Gastrocnemius medialis (tissue), 4 donors: ENCODE results near the gene GALNT9. TPM values are rescaled to one million over a fixed set of nuclear protein-coding genes. Genes with fewer than 3 reads are reported as not detected.

ENCODE experiments used
- ATAC-seq, 2 donors: fragments of 150-250 bp; one replicate each; pipeline ENCODE4 v1.9.1; 2016
- DNase-seq, 2 donors: peaks; one replicate each; pipeline ENCODE4 v3.0.0-alpha.2; 2019
- H3K27ac ChIP-seq, 4 donors: fragments of 200-600 bp; sonication (generic); 1 replicate in 1 of 4; 2 replicates in 3 of 4; pipeline ENCODE4 v1.5.1; 2016 to 2018; ENCODE audit warnings: mild to moderate bottlenecking in 2 of 4, moderate library complexity in 1 of 4
- H3K27me3 ChIP-seq, 3 donors: fragments of 200-600 bp; sonication (generic) in 2 of 3; 1 replicate in 1 of 3; 2 replicates in 2 of 3; pipeline versions ENCODE4 v1.5.1 to v1.6.0; 2016 to 2019; ENCODE audit warnings: mild to moderate bottlenecking in 1 of 3, moderate library complexity in 1 of 3
- H3K36me3 ChIP-seq, 2 donors: fragments of 200-600 bp; sonication (generic) in 1 of 2; one replicate each; pipeline ENCODE4 v1.5.1; 2017 to 2018
- H3K4me1 ChIP-seq, 2 donors: fragments of 200-600 bp; sonication (generic) in 1 of 2; one replicate each; pipeline ENCODE4 v1.5.1; 2016 to 2017; ENCODE audit warnings: mild to moderate bottlenecking in 2 of 2
- H3K4me3 ChIP-seq, 4 donors: fragments of 200-600 bp; sonication (generic) in 3 of 4; 1 replicate in 1 of 4; 2 replicates in 3 of 4; pipeline ENCODE4 v1.5.1; 2016 to 2019; ENCODE audit warnings: mild to moderate bottlenecking in 2 of 4
- H3K9me3 ChIP-seq, 3 donors: fragments of 200-600 bp; sonication (generic) in 2 of 3; 1 replicate in 1 of 3; 2 replicates in 2 of 3; pipeline ENCODE4 v1.5.1; 2016 to 2019
- POLR2A ChIP-seq, 2 donors: fragments of 450-650 bp; IDR thresholded peaks; one replicate each; pipeline ENCODE4 v1.6.1; 2017; ENCODE audit warnings: antibody characterized with exemption in 2 of 2, mild to moderate bottlenecking in 2 of 2, moderate library complexity in 2 of 2
- in situ Hi-C, 4 donors: fragments of 200-750 bp; cut with MboI; loops; one replicate each; pipeline versions ENCODE4 v1.15.0 to v1.8.0; 2017; ENCODE audit warnings: low sequenced_read_pairs in 4 of 4
- intact Hi-C: fragments of 100-400 bp; cut with DNase I; formaldehyde crosslinking; loops from one replicate; pipeline ENCODE4 v1.15.1; 2023; ENCODE audit warnings: low total_unique reads
- total RNA-seq, 4 donors: library from RNA; depleted of rRNA; stranded (reverse); fragments of >200 nt; gene quantifications; one replicate each; pipeline versions ENCODE4 v1.1.0 to v1.2.3, GENCODE V29; 2016
- TF ChIP-seq, protein P1 (sequence below), 5 experiments: fragments of 450-650 bp in 3 of 5; fragments of 200-600 bp in 2 of 5; sonication (generic) in 2 of 5; IDR thresholded peaks in 4 of 5; conservative IDR thresholded peaks in 1 of 5; 1 replicate in 4 of 5; 2 replicates in 1 of 5; pipeline ENCODE4 v1.5.1; 2016 to 2019; ENCODE audit warnings: antibody characterized with exemption in 5 of 5, mild to moderate bottlenecking in 3 of 5, moderate library complexity in 3 of 5

Gene GALNT9
- total RNA-seq, 4 donors from 2014 or later: not detected

GRCh38 chr12:132205271-132206045 lies 123.9 kb downstream of the GALNT9 start:
- Histone ChIP-seq H3K4me3 (peak overlapping the region in 1 of 4 donors; percentile 6), H3K36me3 (no peaks in the 10 kb centered on the region), H3K4me1 (peaks cover 0 to 8% of the 10 kb centered on the region in 2 donors), H3K9me3 (no peaks in the 10 kb centered on the region), H3K27me3 (peaks cover 52 to 77% (median 57%) of the 10 kb centered on the region in 3 donors), H3K27ac (no peak overlapping the region)
- in situ Hi-C loops: no loop called here
- DNase-seq: no peak
- intact Hi-C loops: loop anchor here (5.0 kb wide), 1 partner anchor 53 kb away; no protein-coding TSS in a partner anchor
- no peak for TF ChIP-seq POLR2A (IDR thresholded peaks at IDR 0.05)
- TF ChIP-seq, protein P1, sequence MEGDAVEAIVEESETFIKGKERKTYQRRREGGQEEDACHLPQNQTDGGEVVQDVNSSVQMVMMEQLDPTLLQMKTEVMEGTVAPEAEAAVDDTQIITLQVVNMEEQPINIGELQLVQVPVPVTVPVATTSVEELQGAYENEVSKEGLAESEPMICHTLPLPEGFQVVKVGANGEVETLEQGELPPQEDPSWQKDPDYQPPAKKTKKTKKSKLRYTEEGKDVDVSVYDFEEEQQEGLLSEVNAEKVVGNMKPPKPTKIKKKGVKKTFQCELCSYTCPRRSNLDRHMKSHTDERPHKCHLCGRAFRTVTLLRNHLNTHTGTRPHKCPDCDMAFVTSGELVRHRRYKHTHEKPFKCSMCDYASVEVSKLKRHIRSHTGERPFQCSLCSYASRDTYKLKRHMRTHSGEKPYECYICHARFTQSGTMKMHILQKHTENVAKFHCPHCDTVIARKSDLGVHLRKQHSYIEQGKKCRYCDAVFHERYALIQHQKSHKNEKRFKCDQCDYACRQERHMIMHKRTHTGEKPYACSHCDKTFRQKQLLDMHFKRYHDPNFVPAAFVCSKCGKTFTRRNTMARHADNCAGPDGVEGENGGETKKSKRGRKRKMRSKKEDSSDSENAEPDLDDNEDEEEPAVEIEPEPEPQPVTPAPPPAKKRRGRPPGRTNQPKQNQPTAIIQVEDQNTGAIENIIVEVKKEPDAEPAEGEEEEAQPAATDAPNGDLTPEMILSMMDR (IDR thresholded peaks at IDR 0.05 in 4 of 5, conservative IDR thresholded peaks at IDR 0.05 in 1 of 5): no peak
- ATAC-seq: no peak

GRCh38 chr12:132204793-132205270 lies 124.6 kb downstream of the GALNT9 start:
- H3K36me3 ChIP-seq: no peaks in the 10 kb centered on the region
- H3K4me3 ChIP-seq: peak overlapping the region in 1 of 4 donors; percentile 6
- no peak for DNase-seq
- H3K9me3 ChIP-seq: no peaks in the 10 kb centered on the region
- H3K27me3 ChIP-seq: peaks cover 54 to 81% (median 60%) of the 10 kb centered on the region in 3 donors
- in situ Hi-C loops: no loop called here
- TF ChIP-seq, protein P1 (IDR thresholded peaks at IDR 0.05 in 4 of 5, conservative IDR thresholded peaks at IDR 0.05 in 1 of 5): no peak
- no peak for TF ChIP-seq POLR2A (IDR thresholded peaks at IDR 0.05)
- intact Hi-C loops: loop anchor here (5.0 kb wide), 1 partner anchor 53 kb away; no protein-coding TSS in a partner anchor
- H3K4me1 ChIP-seq: peaks cover 0 to 8% of the 10 kb centered on the region in 2 donors
- H3K27ac ChIP-seq: no peak overlapping the region
- ATAC-seq: no peak

DNA sequence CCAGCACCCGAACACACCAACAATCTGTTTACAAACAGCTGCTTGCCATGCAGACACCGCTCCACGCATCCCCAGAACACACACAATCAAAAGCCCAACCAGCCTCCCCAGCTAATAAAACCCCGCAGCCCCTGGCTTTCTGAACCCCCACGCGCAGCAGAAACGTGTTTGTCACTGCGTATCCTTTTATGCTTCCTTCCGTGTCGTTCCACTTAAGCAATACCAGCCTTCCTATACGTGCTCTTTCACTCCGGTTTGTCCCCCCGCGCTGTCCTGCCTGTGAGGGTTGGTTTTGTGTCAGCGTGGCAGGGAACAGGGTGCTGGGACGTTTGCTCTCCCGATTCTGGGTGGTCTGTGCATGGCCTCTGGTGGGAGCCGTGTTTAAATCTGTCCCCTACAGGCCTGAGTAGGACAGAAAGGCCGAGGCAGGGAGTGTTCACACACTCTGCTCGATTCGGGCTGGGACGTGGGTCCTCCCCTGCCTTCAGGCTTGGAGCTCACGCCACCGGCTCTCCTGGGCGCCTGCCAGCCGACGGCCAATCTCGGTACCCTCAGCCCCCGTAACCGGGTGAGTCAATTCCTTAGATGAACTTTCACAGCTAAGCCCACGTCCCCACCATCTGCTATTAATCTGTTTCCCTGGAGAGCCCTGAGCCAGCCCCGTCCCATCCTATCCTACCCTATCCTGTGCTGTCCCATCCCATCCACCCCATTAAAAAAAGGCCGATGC lies 125.2 kb downstream of the GALNT9 start:
- peaks cover 0 to 8% of the 10 kb centered on the region in 2 donors for H3K4me1 ChIP-seq
- DNase-seq: no peak
- H3K9me3 ChIP-seq: no peaks in the 10 kb centered on the region
- H3K27ac ChIP-seq: no peak overlapping the region
- peaks cover 54 to 87% (median 66%) of the 10 kb centered on the region in 3 donors for H3K27me3 ChIP-seq
- no peak overlapping the region for H3K4me3 ChIP-seq
- H3K36me3 ChIP-seq: no peaks in the 10 kb centered on the region
- TF ChIP-seq POLR2A (IDR thresholded peaks at IDR 0.05): no peak
- TF ChIP-seq, protein P1 (IDR thresholded peaks at IDR 0.05 in 4 of 5, conservative IDR thresholded peaks at IDR 0.05 in 1 of 5): no peak
- intact Hi-C loops: no loop called here
- in situ Hi-C loops: no loop called here
- no peak for ATAC-seq

- intact Hi-C loops: no loop called here
- peaks cover 0 to 8% of the 10 kb centered on the region in 2 donors for H3K4me1 ChIP-seq
- peaks cover 62 to 83% (median 70%) of the 10 kb centered on the region in 3 donors for H3K27me3 ChIP-seq
- no peaks in the 10 kb centered on the region for H3K9me3 ChIP-seq
- no peak overlapping the region for H3K4me3 ChIP-seq
- DNase-seq (no peak), ATAC-seq (no peak)
- no peak overlapping the region for H3K27ac ChIP-seq
- in situ Hi-C loops: no loop called here
- H3K36me3 ChIP-seq: no peaks in the 10 kb centered on the region
- no peak for TF ChIP-seq POLR2A (IDR thresholded peaks at IDR 0.05)
- TF ChIP-seq, protein P1 (IDR thresholded peaks at IDR 0.05 in 4 of 5, conservative IDR thresholded peaks at IDR 0.05 in 1 of 5): no peak
Observed at GRCh38 chr12:132202929-132203721, 126.3 kb downstream of the GALNT9 start.
